Calu3 (cell line): Measurements from ENCODE around the gene RGS16. TPM values are rescaled to one million over a fixed set of nuclear protein-coding genes. Genes with fewer than 3 reads are reported as not detected.

Experiments
- BruUV-seq: library from RNA; stranded (reverse); fragments of 400-500 nt; replicated peaks from 2 replicates; lab custom pipeline; 2021; lab: Mats Ljungman, UMichigan
- CTCF ChIA-PET: fragments of 300-600 bp; sonication (Branson Sonifier 250); formaldehyde crosslinking; loops from one replicate; lab custom pipeline; 2022; ENCODE audit warnings: antibody characterized with exemption; lab: Charles Lee
- DNase-seq: peaks from one replicate; pipeline ENCODE4 v3.0.0; 2022
- H3K27ac Mint-ChIP-seq: one replicate; pipeline ENCODE4 v1.8.0; 2022; ENCODE audit warnings: mixed read lengths; ENCODE audit not compliant: unreplicated experiment
- H3K27me3 Mint-ChIP-seq: one replicate; pipeline ENCODE4 v1.8.0; 2022; ENCODE audit warnings: mixed read lengths; ENCODE audit not compliant: unreplicated experiment
- H3K36me3 Mint-ChIP-seq: one replicate; pipeline ENCODE4 v1.8.0; 2022; ENCODE audit warnings: mild to moderate bottlenecking, moderate library complexity, mixed read lengths; ENCODE audit not compliant: insufficient read depth, unreplicated experiment
- H3K4me1 Mint-ChIP-seq: one replicate; pipeline ENCODE4 v1.8.0; 2022; ENCODE audit warnings: mild to moderate bottlenecking, low read depth, mixed read lengths; ENCODE audit not compliant: unreplicated experiment
- H3K4me3 Mint-ChIP-seq: one replicate; pipeline ENCODE4 v1.8.0; 2022; ENCODE audit warnings: mild to moderate bottlenecking, low read depth, moderate library complexity, mixed read lengths; ENCODE audit not compliant: unreplicated experiment
- H3K9me3 Mint-ChIP-seq: one replicate; pipeline ENCODE4 v1.8.0; 2022; ENCODE audit warnings: low read depth, mixed read lengths; ENCODE audit not compliant: unreplicated experiment
- CTCF ChIP-seq: fragments of 200-600 bp; IDR thresholded peaks from one replicate; pipeline ENCODE4 v1.8.0; 2022; ENCODE audit warnings: antibody characterized with exemption; ENCODE audit not compliant: unreplicated experiment
- intact Hi-C: fragments of 100-400 bp; cut with micrococcal nuclease; formaldehyde crosslinking; loops from one replicate; pipeline ENCODE4 v1.10.0; 2022; ENCODE audit not compliant: unreplicated experiment
- total RNA-seq: library from RNA; stranded (reverse); gene quantifications from 2 replicates; pipeline ENCODE4 v1.2.3, GENCODE V29; 2022

RGS16 gene
- total RNA-seq, 1 experiment from 2014 or later: 1.2 TPM

GRCh38 chr1:182587093-182587492 is 17.1 kb downstream of the RGS16 start:
- no peak for TF ChIP-seq CTCF
- no peak for DNase-seq
- H3K9me3 Mint-ChIP-seq: no peaks in the 10 kb centered on the region
- no peaks in the 10 kb centered on the region for H3K4me1 Mint-ChIP-seq
- H3K4me3 Mint-ChIP-seq: no peak overlapping the region
- H3K36me3 Mint-ChIP-seq: peaks cover 10% of the 10 kb centered on the region
- no peak overlapping the region for H3K27ac Mint-ChIP-seq
- no TSS peak for BruUV-seq
- intact Hi-C loops: no loop called here
- CTCF ChIA-PET: no interaction called here
- peaks cover 8% of the 10 kb centered on the region for H3K27me3 Mint-ChIP-seq

GRCh38 chr1:182586380-182586779 is 17.8 kb downstream of the RGS16 start:
- Mint-ChIP-seq H3K27me3 (peaks cover under 1% of the 10 kb centered on the region), H3K9me3 (no peaks in the 10 kb centered on the region), H3K4me3 (no peak overlapping the region), H3K27ac (no peak overlapping the region), H3K4me1 (no peaks in the 10 kb centered on the region), H3K36me3 (peaks cover 10% of the 10 kb centered on the region)
- intact Hi-C loops: no loop called here
- CTCF ChIA-PET: no interaction called here
- no peak for TF ChIP-seq CTCF
- DNase-seq: no peak
- no TSS peak for BruUV-seq

- CTCF ChIA-PET: no interaction called here
- intact Hi-C loops: no loop called here
- no peak for DNase-seq
- no peaks in the 10 kb centered on the region for H3K9me3 Mint-ChIP-seq
- no peaks in the 10 kb centered on the region for H3K4me1 Mint-ChIP-seq
- peaks cover 10% of the 10 kb centered on the region for H3K36me3 Mint-ChIP-seq
- H3K27me3 Mint-ChIP-seq: no peaks in the 10 kb centered on the region
- no peak overlapping the region for H3K4me3 Mint-ChIP-seq
- H3K27ac Mint-ChIP-seq: no peak overlapping the region
- BruUV-seq: no TSS peak
- TF ChIP-seq CTCF: no peak
Measured at GRCh38 chr1:182584746-182585145, 19.4 kb downstream of the RGS16 start.

GRCh38 chr1:182580736-182581135 is 23.5 kb downstream of the RGS16 start:
- no peak overlapping the region for H3K27ac Mint-ChIP-seq
- H3K4me1 Mint-ChIP-seq: peaks cover 3% of the 10 kb centered on the region
- CTCF ChIA-PET: interaction anchor here (0.6 to 1.3 kb wide), 2 partner anchors 15 to 81 kb away, joined by 3 to 4 read pairs; no protein-coding TSS in a partner anchor
- H3K4me3 Mint-ChIP-seq: no peak overlapping the region
- TF ChIP-seq CTCF: no peak
- no peaks in the 10 kb centered on the region for H3K36me3 Mint-ChIP-seq
- intact Hi-C loops: no loop called here
- no peaks in the 10 kb centered on the region for H3K27me3 Mint-ChIP-seq
- no TSS peak for BruUV-seq
- no peaks in the 10 kb centered on the region for H3K9me3 Mint-ChIP-seq
- DNase-seq: no peak
